HG03439 (cell line): ENCODE measurements around the gene AR.

Experiments
- ATAC-seq: cut with Tn5 transposase; IDR thresholded peaks from one replicate; pipeline ENCODE4 v1.9.1; 2021; ENCODE audit warnings: mild to moderate bottlenecking, moderate library complexity; ENCODE audit not compliant: unreplicated experiment

The AR gene, protein sequence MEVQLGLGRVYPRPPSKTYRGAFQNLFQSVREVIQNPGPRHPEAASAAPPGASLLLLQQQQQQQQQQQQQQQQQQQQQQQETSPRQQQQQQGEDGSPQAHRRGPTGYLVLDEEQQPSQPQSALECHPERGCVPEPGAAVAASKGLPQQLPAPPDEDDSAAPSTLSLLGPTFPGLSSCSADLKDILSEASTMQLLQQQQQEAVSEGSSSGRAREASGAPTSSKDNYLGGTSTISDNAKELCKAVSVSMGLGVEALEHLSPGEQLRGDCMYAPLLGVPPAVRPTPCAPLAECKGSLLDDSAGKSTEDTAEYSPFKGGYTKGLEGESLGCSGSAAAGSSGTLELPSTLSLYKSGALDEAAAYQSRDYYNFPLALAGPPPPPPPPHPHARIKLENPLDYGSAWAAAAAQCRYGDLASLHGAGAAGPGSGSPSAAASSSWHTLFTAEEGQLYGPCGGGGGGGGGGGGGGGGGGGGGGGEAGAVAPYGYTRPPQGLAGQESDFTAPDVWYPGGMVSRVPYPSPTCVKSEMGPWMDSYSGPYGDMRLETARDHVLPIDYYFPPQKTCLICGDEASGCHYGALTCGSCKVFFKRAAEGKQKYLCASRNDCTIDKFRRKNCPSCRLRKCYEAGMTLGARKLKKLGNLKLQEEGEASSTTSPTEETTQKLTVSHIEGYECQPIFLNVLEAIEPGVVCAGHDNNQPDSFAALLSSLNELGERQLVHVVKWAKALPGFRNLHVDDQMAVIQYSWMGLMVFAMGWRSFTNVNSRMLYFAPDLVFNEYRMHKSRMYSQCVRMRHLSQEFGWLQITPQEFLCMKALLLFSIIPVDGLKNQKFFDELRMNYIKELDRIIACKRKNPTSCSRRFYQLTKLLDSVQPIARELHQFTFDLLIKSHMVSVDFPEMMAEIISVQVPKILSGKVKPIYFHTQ

DNA sequence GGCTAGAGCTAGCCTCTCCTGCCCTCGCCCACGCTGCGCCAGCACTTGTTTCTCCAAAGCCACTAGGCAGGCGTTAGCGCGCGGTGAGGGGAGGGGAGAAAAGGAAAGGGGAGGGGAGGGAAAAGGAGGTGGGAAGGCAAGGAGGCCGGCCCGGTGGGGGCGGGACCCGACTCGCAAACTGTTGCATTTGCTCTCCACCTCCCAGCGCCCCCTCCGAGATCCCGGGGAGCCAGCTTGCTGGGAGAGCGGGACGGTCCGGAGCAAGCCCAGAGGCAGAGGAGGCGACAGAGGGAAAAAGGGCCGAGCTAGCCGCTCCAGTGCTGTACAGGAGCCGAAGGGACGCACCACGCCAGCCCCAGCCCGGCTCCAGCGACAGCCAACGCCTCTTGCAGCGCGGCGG is at the start of gene AR:
AR (plus strand) TSS at position 204 of the 400 bp plus-strand sequence. CDS start 1,126 bp downstream, outside the sequence.
- no peak for ATAC-seq

DNA sequence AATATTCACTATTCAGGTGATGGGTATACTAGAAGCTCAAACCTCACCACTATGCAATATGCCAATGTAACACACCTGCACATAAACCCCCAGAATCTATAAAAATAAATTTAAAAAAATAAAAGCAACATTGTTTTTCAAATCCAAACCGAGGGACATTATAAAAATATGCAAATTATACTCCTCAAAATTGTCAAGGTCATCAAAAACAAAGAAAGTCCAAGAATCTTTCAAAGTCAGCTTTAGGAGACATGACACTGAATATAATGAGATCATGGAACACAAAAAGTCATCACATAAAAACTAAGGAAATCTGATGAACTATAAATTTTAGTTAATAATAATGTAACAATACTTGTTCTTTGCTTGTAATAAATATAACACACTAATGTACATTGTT is 43.2 kb upstream of the AR start:
- ATAC-seq = no peak

DNA sequence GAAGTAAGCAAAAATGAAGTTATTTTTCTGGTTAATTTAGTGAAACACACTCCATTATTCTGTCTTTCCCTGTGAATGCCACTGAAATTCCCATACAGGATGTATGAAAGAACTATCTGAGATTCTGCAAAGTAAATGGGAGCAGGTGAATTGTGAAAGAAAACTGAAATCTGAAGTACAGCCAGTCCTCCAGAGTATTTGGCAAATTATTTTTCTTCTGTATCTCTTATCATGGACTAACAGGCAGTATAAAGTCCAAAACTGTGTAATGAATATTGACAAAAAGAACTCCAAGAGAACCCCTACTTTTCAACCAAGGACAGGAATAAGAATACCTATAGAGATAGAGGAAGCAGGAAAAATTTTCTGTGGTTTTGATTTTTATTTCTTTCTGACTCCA is 40.8 kb upstream of the AR start:
- ATAC-seq = no peak

DNA sequence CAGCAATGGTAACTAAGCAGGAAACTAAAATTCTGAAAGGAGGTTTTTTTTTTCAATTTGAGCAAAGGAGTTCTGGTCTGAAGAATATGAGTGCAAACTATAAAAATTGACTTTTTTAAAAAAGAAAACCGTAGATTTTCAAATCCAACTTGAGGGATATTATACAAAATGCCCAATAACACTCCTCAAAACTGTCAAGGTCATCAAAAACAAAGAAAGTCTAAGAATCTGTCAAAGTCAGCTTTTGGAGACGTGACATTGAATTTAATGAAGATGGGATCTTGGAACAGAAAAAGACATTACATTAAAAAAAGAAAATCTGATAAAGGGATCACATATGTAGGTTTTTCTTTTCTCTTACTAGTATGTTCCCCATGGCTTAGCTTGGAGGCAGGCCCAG is 40.4 kb upstream of the AR start:
- ATAC-seq = no peak

DNA sequence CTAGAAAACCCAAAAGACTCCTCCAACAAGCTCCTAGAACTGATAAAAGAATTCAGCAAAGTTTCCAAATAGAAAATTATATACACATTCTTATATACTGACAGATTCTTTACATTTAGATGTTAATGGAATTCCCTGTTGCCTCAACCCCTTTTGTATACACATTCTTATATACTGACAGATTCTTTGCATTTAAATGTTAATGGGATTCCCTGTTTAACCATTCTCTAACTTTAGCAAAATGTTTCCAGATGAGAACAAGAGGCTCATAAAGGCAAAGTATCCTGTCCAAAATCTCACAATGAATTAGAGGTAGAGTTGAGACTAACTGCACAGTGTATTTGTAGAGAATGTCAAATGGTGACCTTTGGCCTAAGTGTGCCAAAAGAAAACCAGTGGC is 23.1 kb upstream of the AR start:
- no peak for ATAC-seq

DNA sequence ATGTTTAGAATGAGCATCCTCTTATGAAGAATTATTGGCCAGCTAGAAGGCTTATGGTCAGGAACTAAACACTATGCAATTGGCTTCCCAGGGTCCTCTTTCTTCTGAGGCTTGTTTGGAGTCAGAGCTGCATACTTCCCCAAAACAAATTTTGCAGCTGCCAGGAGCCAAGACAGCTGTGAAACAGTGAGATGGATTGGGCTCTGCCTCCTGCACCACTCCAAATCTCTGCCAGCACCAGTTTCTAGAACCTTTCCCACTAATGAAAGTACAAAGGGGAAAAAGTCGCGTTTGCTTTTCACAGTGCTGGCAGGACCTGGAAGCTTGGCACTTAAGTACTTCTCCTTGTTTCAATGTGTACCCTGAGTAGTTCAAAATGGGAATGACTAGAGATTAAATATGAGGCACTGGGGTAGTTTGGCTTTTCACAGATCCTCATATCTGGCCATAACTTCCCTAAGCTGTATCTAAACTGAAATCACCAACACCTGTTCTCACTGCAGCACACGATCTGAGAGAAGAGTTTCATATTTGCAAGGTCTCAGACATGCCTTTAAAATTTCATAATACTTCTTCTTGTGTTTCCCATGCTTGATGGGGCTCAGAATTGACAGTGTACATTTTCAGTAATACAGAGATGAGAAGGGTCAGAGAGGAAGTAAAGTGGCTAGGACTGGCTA is 20.7 kb upstream of the AR start:
- ATAC-seq = no peak

DNA sequence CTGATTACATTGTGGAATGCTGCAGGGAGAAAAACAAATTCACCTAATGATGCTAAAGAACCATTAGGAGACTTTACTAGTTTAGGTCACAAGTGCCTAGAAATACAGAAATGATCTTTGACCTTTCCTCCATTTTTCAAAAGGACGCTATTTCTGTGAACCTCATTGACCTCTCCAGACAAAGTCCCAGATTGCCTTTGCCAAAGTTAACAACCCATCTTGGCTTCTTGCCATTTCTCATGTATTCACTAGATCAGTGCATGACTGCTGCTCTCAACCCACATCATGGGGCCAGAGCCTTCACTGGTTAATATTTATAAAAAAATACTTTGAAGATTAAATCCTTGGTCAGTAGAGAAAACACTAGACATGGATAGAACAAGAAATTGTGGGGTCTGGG is 19.9 kb upstream of the AR start:
- ATAC-seq = no peak

DNA sequence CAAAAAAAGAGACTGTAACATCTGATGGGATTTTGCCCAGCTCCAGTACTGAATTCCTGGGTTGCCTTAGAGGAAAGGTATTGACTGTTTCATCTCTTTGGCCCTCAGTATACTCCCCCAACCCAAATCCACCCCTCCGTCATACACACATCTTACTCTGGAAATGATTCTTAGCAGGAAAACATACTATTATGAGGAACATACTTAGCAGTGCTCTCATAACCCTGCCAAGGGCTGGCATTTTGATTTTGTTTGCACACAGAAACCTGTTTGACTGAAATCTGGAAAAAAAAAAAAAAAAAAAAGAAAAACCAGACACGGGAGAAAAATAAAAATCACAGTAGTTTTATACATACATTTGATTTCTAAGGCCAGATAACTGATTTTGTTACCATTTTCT is 19.4 kb upstream of the AR start:
- no peak for ATAC-seq

DNA sequence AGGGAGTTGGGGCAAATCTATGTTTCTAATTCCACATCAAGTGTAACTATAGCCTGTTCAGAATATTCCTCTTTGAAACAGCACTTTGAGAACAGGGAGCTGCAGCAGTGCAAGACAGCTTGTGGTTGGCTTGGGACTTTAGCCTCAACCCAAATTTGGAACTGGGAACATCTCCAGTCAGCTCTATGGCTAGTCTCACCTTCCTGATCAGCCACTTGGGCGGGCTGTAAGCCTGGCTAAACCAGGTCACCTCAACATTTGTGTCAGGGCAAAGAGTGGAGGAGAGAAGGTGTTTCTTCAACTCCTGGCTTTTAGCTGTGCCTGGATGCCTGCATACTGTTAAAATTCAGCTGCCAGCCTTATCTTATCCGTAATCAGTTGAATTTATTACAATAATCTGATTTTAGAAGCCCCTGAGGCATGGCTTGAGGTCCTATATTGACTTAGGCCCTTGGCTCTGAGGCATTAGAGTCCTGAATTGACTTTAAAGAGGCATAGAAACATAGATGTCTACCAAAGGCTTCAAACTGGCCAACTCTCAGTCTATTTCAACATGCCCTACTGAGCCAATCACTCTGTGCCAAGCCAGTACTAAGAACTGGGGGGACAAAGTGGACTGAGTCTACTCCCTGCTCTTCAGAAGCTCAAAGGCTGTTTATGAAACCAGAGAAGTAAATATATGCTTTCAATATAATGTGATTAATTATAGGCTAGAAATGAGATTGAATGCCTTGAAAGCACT is 18.7 kb upstream of the AR start:
- no peak for ATAC-seq

DNA sequence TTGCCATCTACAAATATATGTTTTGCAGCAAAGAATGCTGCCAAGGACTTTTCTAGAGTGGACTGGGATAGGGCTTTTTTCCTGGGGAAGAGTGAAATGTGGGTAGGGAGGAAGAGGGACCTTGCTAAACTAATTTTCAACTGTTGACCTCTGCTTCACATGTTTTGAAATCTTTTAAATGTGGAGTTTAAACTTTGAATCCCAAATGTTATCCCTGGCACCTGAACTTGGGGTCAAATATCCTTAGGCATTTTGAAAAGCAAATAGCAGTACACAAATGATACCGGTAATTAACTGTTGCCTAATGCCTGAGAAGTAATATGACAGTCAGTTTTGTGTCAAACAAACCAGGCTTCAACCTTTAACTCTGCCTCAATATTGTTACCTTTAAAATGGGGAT is 7.3 kb upstream of the AR start:
- ATAC-seq = no peak

DNA sequence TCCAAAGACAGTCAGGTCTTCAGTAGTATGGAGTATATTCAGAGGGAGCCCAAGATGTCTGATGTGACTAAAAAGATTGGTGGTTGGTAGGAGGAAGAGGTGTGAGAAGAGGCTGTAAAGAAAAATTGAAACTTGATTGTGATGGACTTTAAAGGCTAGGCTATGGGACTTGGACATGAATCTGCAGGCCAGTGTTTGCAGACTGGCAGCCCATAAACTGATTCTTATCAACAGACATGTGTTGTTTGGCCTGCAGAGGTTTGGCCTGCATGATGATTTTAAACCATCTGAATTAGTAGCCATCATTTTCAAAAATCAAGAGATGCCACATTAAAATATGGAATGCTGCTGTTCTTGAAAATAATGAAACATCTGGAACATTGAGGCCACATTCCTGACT is 5.4 kb upstream of the AR start:
- no peak for ATAC-seq

DNA sequence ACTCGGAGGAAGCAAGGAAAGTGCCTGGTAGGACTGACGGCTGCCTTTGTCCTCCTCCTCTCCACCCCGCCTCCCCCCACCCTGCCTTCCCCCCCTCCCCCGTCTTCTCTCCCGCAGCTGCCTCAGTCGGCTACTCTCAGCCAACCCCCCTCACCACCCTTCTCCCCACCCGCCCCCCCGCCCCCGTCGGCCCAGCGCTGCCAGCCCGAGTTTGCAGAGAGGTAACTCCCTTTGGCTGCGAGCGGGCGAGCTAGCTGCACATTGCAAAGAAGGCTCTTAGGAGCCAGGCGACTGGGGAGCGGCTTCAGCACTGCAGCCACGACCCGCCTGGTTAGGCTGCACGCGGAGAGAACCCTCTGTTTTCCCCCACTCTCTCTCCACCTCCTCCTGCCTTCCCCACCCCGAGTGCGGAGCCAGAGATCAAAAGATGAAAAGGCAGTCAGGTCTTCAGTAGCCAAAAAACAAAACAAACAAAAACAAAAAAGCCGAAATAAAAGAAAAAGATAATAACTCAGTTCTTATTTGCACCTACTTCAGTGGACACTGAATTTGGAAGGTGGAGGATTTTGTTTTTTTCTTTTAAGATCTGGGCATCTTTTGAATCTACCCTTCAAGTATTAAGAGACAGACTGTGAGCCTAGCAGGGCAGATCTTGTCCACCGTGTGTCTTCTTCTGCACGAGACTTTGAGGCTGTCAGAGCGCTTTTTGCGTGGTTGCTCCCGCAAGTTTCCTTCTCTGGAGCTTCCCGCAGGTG is 637 bp downstream of the AR start:
- ATAC-seq = no peak

DNA sequence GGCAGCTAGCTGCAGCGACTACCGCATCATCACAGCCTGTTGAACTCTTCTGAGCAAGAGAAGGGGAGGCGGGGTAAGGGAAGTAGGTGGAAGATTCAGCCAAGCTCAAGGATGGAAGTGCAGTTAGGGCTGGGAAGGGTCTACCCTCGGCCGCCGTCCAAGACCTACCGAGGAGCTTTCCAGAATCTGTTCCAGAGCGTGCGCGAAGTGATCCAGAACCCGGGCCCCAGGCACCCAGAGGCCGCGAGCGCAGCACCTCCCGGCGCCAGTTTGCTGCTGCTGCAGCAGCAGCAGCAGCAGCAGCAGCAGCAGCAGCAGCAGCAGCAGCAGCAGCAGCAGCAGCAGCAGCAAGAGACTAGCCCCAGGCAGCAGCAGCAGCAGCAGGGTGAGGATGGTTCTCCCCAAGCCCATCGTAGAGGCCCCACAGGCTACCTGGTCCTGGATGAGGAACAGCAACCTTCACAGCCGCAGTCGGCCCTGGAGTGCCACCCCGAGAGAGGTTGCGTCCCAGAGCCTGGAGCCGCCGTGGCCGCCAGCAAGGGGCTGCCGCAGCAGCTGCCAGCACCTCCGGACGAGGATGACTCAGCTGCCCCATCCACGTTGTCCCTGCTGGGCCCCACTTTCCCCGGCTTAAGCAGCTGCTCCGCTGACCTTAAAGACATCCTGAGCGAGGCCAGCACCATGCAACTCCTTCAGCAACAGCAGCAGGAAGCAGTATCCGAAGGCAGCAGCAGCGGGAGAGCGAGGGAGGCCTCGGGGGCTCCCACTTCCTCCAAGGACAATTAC is 1.4 kb downstream of the AR start:
- ATAC-seq = no peak

DNA sequence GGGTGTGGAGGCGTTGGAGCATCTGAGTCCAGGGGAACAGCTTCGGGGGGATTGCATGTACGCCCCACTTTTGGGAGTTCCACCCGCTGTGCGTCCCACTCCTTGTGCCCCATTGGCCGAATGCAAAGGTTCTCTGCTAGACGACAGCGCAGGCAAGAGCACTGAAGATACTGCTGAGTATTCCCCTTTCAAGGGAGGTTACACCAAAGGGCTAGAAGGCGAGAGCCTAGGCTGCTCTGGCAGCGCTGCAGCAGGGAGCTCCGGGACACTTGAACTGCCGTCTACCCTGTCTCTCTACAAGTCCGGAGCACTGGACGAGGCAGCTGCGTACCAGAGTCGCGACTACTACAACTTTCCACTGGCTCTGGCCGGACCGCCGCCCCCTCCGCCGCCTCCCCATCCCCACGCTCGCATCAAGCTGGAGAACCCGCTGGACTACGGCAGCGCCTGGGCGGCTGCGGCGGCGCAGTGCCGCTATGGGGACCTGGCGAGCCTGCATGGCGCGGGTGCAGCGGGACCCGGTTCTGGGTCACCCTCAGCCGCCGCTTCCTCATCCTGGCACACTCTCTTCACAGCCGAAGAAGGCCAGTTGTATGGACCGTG is 2.2 kb downstream of the AR start:
- ATAC-seq = no peak

DNA sequence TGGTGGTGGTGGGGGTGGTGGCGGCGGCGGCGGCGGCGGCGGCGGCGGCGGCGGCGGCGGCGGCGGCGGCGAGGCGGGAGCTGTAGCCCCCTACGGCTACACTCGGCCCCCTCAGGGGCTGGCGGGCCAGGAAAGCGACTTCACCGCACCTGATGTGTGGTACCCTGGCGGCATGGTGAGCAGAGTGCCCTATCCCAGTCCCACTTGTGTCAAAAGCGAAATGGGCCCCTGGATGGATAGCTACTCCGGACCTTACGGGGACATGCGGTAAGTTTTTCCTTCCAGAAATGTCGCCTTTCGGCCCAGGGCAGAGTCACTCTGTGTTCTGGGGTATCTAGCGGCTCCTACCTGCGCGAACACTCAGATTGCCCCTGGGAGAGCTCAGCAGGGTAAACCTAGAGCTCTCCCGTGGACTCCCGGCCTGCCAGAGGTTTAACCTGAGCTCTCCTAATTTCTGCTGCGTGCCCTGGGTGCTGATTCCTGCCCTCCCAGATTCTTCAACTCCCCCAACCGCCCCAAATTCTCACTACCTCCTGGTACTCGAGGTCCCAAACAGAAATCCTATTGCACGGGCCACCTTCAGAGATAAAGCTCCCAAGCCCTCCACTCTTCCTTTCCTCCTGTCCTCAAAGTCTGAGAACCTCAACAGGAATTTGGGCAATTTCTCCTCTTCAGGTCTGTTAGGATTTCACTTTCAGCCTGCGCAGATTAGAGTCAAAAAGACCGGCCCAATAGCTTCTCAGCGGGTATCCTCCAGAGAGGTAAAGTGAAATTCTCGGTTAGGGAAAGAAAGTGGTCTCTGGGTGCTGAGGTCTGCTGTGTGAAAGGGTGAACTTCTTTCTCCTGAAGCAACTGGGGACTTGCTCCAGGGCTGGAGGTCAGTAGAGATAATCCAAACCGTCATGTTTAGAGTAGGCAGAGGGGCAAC is 2.9 kb downstream of the AR start:
- ATAC-seq = no peak

DNA sequence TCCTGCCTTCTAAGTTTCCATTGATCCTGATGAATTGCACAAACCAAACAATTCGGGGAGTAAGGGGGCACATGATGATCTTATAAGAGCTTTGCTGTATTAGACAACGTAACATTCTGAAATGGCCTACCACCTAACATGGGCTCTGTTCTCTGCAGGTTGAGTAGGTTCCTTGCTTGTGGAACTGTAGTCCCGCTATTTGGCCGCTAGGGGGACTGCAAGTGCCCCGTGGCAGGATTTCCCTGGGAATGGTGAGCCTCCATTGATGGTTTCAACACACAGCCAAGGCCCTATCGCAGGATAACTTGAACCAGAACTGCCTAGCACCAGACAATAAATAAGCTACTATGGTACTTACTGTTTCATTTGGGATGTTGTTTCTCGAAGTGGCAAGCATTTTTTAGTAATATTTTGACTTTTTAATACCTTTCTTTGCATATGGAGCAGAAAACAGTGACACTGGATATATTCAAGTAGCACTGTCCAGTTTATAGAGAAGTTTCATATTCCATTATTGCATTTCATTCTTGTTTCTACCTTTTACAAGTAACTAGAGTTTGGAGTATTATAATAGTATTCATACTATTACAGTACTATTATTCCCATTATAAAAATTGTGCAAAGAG is 11.9 kb downstream of the AR start:
- ATAC-seq = no peak

DNA sequence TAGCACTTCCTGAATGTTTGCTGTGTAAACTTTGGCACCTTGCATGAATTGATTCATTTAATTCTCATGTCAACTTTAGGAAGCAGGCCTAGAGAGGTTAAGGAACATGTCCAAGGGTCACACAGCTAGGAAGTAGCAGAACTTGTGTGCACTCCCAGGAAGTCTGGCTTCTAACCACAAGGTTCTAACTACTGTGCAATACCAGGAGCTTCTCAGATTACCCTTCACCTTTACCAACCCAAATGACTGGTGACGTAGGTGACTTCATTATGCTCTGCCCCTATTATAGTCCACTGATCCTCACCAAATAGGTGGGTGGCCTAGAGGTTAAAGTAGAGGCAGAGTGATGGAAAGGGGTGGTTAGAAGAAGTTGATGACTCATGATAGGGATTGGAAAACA is 14.4 kb downstream of the AR start:
- ATAC-seq = no peak
